ENCODE data around the gene GPATCH8. TPM values are rescaled to one million over a fixed set of nuclear protein-coding genes. Genes with fewer than 3 reads are reported as not detected.

The GPATCH8 gene
- total RNA-seq, 4 donors from 2014 or later: 55.1 to 71.2 (median 59.8) TPM

DNA sequence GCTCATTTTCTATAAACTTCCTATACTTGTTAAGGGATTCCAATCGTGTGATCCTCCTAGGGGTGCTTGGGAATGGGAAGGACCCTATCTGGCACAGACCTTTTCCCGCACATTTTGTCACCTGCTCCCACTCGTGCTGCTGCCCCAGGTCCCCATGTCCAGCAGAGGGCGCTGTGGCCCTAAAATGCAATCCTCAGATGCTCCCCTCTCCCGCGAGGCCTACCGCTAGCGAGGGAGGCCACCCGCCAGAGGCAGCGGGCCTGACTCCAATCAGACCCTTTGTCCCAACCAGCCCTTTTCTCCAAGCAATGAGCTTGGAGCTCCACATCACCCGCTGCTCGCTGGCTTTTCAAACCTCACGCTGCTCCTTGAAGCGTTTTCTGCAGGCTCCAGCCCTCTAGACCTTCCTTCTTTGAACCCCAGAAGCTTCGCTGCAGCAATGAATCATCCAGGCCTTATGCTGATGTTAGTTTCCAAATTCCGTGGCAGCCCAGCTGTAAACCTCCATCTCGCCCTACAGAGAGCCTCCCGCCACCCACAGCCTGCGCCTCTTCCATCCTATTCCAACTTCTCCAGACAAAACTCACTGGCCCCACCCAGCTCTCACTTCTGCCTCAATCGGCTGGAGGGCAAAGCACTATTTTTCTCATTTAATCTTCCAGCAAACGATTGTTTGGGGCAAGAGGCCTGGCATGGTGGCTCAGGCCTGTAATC lies 30.5 kb upstream of the GPATCH8 start:
- Histone ChIP-seq H3K9me3 (no peaks in the 10 kb centered on the region), H3K27ac (peak overlapping the region in 2 of 4 donors; percentile 68 to 78), H3K27me3 (no peaks in the 10 kb centered on the region), H3K36me3 (no peaks in the 10 kb centered on the region), H3K4me1 (peaks cover 0 to 29% (median 6%) of the 10 kb centered on the region in 4 donors), H3K4me3 (peak overlapping the region in 2 of 4 donors; percentile 22 to 28)
- 19 to 20% methylated on average over 20 to 21 of the region's 21 CpGs for whole genome bisulfite sequencing, 2 donors
- peak; percentile 92 to 95 for DNase-seq (ENCODE audit: low spot score in 2 of 2)
- TF ChIP-seq, protein P1, sequence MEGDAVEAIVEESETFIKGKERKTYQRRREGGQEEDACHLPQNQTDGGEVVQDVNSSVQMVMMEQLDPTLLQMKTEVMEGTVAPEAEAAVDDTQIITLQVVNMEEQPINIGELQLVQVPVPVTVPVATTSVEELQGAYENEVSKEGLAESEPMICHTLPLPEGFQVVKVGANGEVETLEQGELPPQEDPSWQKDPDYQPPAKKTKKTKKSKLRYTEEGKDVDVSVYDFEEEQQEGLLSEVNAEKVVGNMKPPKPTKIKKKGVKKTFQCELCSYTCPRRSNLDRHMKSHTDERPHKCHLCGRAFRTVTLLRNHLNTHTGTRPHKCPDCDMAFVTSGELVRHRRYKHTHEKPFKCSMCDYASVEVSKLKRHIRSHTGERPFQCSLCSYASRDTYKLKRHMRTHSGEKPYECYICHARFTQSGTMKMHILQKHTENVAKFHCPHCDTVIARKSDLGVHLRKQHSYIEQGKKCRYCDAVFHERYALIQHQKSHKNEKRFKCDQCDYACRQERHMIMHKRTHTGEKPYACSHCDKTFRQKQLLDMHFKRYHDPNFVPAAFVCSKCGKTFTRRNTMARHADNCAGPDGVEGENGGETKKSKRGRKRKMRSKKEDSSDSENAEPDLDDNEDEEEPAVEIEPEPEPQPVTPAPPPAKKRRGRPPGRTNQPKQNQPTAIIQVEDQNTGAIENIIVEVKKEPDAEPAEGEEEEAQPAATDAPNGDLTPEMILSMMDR (IDR thresholded peaks at IDR 0.05): peak; percentile 91 to 98 (median 94)
- TF ChIP-seq EP300 (IDR thresholded peaks at IDR 0.05): peak in 1 of 2 donors; percentile 41
- TF ChIP-seq POLR2A (IDR thresholded peaks at IDR 0.05): no peak

GRCh38 chr17:44530896-44531418 lies 27.8 kb upstream of the GPATCH8 start:
- Histone ChIP-seq H3K4me1 (peaks cover 0 to 18% (median 4%) of the 10 kb centered on the region in 4 donors), H3K36me3 (no peaks in the 10 kb centered on the region), H3K27me3 (no peaks in the 10 kb centered on the region), H3K27ac (no peak overlapping the region), H3K9me3 (peaks cover 0 to 4% (median 0%) of the 10 kb centered on the region in 4 donors), H3K4me3 (no peak overlapping the region)
- WGBS, 2 donors: 75 to 76% methylated on average over 7 of the region's 7 CpGs
- no peak for DNase-seq (ENCODE audit: low spot score in 2 of 2)
- no peak for TF ChIP-seq POLR2A (IDR thresholded peaks at IDR 0.05)
- no peak for TF ChIP-seq EP300 (IDR thresholded peaks at IDR 0.05)
- TF ChIP-seq, protein P1 (IDR thresholded peaks at IDR 0.05): no peak

DNA sequence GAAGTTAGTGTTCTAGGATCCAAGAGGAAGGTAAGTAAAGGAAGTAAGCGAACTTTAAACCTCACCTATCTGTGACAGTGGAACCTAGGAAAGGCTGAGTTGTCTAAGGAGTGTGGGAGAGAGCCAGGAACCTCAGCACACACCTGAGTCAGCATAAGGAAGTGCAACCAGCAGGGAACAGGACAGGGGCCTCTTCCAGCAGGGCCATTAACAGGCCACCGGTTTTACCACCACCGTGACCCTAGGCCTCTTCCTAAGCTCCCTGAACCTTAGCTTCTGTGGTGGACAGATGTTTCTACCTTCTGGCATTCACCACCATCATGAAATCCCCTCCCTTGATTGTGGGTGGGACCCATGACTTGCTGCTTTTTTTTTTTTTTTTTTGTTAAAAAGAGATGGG lies 26.7 kb upstream of the GPATCH8 start:
- H3K4me1 ChIP-seq: peaks cover 0 to 15% (median 4%) of the 10 kb centered on the region in 4 donors
- no peaks in the 10 kb centered on the region for H3K36me3 ChIP-seq
- WGBS, 2 donors: 64 to 79% methylated on average over 3 of the region's 3 CpGs
- DNase-seq (ENCODE audit: low spot score in 2 of 2): no peak
- H3K4me3 ChIP-seq: no peak overlapping the region
- no peak overlapping the region for H3K27ac ChIP-seq
- peaks cover 0 to 4% (median 0%) of the 10 kb centered on the region in 4 donors for H3K9me3 ChIP-seq
- no peak for TF ChIP-seq EP300 (IDR thresholded peaks at IDR 0.05)
- TF ChIP-seq POLR2A (IDR thresholded peaks at IDR 0.05): no peak
- TF ChIP-seq, protein P1 (IDR thresholded peaks at IDR 0.05): no peak
- no peaks in the 10 kb centered on the region for H3K27me3 ChIP-seq

- WGBS, 2 donors: 98% methylated on average over 18 to 25 of the region's 28 CpGs
- DNase-seq (ENCODE audit: low spot score in 2 of 2): no peak
Measured at GRCh38 chr17:44527954-44528353, 24.7 kb upstream of the GPATCH8 start.

DNA sequence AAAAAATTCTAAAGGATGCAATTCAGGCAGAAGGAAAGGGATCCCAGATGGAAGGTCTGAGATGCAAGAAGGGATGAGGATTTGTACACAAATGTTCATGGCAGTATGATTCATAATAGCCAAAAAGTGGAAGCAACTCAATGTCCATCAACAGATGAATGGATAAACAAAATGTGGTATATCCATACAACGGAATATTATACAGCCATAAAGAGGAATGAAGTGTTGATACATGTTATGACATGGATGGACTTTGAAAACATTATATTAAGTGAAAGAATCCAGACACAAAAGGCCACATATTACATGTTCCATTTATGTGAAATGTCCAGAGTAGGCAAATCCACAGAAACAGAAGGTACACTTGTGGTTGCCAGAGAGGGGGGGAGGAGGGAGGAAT lies 23.9 kb upstream of the GPATCH8 start:
- no peak for TF ChIP-seq EP300 (IDR thresholded peaks at IDR 0.05)
- no peak for TF ChIP-seq POLR2A (IDR thresholded peaks at IDR 0.05)
- TF ChIP-seq, protein P1 (IDR thresholded peaks at IDR 0.05): no peak
- Histone ChIP-seq H3K27ac (no peak overlapping the region), H3K4me3 (no peak overlapping the region), H3K27me3 (no peaks in the 10 kb centered on the region), H3K9me3 (peaks cover 0 to 4% (median 0%) of the 10 kb centered on the region in 4 donors), H3K4me1 (no peaks in the 10 kb centered on the region), H3K36me3 (no peaks in the 10 kb centered on the region)
- DNase-seq (ENCODE audit: low spot score in 2 of 2): no peak
- 96% methylated on average over 1 of the region's 1 CpG for WGBS, 2 donors

More at GRCh38 chr17:44527954-44528353, 24.7 kb upstream of the GPATCH8 start:
- H3K27me3 ChIP-seq: no peaks in the 10 kb centered on the region
- no peaks in the 10 kb centered on the region for H3K4me1 ChIP-seq
- no peak overlapping the region for H3K27ac ChIP-seq
- H3K4me3 ChIP-seq: no peak overlapping the region
- H3K36me3 ChIP-seq: no peaks in the 10 kb centered on the region
- H3K9me3 ChIP-seq: peaks cover 0 to 4% (median 0%) of the 10 kb centered on the region in 4 donors
- TF ChIP-seq EP300 (IDR thresholded peaks at IDR 0.05): no peak
